ENCODE data around the gene NTN1. TPM values are rescaled to one million over a fixed set of nuclear protein-coding genes. Genes with fewer than 3 reads are reported as not detected.

Gene NTN1
- total and polyA plus RNA-seq, 12 donors = 3.0 to 38.7 (median 15.8) TPM

DNA sequence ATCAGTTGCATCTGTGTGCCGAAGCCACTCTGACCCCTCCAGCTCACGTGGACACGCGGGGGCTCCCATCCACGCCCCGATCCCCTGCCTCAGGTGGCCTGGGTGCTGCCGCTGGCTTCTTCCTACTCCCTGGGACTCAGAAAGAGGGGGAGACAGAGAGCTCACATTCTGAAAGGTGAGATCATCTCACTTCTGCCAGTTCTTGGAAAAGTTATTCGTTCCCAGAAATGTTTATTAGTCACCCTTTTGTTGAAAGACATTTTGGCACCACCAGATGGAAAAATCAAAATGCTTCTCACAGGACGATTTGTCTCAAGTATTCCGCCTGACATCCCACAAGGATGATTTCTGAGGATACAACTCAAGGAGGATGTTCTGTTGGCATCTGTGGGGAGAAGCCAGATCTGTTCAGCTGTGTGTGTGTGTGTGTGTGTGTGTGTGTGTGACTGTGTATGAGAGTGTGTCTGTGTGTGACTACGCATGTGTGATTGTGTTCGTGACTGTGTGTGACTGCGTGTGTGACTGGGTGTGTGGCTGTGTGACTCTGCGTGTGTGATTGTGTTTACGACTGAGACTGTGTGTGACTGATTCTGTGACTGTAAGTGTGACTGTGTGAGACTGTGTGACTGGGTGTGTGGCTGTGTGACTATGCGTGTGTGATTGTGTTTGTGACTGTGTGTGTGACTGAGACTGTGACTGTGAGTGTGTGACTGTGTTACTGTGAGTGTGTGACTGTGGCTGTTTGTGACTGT lies 207.3 kb downstream of the NTN1 start:
- H3K27me3 ChIP-seq = peaks cover 0 to 18% (median 0%) of the 10 kb centered on the region in 7 donors
- WGBS, 2 donors = 68 to 73% methylated on average over 16 of the region's 16 CpGs
- DNase-seq (no peak), ATAC-seq (peak in 4 of 8 donors; percentile 19 to 51 (median 36))
- H3K9me3 ChIP-seq = no peaks in the 10 kb centered on the region
- no peak for TF ChIP-seq CTCF (IDR thresholded peaks at IDR 0.05)
- no peak overlapping the region for H3K4me3 ChIP-seq
- H3K36me3 ChIP-seq = no peaks in the 10 kb centered on the region
- H3K27ac ChIP-seq = peak overlapping the region in 2 of 10 donors; percentile 16 to 38
- intact Hi-C loops (cut with DNase I) = loop anchor here in 1 of 10 donors (10.0 kb wide), 1 partner anchor 46 kb away; no protein-coding TSS in a partner anchor
- H3K4me1 ChIP-seq = peaks cover 0 to 7% (median 3%) of the 10 kb centered on the region in 9 donors

DNA sequence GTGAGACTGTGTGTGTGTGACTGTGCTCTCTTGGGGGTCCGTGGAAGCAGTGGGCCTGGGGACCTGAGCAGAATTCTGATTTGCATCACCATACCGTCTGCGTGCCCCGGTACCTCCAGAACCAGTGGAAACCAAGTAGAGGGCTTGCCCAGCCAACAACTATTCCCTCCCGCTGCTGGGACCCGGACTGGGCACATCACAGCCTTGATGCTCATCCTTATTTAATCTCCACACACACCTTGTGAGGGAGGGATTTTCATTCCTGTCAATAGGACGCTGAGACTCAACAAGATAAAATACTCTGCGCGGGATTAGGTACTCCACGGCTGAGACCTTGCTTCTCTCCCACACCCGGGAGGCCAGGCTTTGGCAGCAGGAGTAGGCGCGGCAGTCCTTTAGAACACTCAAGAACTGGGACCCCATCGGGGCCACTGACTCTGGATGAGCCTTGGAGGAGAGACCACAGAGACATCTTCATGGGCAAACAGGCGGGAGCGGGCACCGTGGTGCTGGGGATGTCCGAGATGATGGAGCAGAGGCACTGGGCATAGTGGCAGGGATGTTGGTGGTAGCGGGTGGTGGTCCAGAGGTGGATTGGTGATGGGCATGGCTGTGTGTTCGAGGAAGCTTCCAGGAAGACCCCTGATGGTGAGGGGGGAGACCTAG lies 208.0 kb downstream of the NTN1 start:
- Histone ChIP-seq H3K27ac (no peak overlapping the region), H3K36me3 (no peaks in the 10 kb centered on the region), H3K4me1 (peaks cover 0 to 7% (median 3%) of the 10 kb centered on the region in 9 donors), H3K27me3 (peaks cover 0 to 25% (median 0%) of the 10 kb centered on the region in 7 donors), H3K4me3 (no peak overlapping the region), H3K9me3 (no peaks in the 10 kb centered on the region)
- ATAC-seq = no peak
- 89 to 93% methylated on average over 20 of the region's 20 CpGs for WGBS, 2 donors
- intact Hi-C loops (cut with DNase I) = loop anchor here in 1 of 10 donors (10.0 kb wide), 1 partner anchor 46 kb away; no protein-coding TSS in a partner anchor
- TF ChIP-seq CTCF (IDR thresholded peaks at IDR 0.05) = no peak
- DNase-seq = no peak

DNA sequence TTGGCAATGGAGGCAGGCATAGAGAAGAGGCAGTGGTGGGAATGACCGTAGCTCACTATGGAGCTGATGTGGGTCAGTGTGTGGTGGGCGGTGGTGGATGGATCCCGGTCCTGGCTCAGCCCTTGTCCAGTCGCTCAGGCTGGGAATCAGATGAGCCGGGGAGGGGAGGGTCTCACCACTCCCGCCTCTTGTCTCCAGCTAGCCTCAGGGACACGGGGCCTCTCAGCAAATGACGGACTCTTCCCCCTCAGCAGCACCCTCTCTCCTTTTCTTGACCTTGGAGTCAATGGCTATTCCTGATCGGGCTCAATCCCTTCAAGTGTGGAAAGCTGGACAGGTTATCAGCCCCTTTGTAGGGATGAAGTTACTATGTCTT lies 208.5 kb downstream of the NTN1 start:
- H3K27ac ChIP-seq = no peak overlapping the region
- intact Hi-C loops (cut with DNase I) = loop anchor here in 1 of 10 donors (10.0 kb wide), 1 partner anchor 45 kb away; no protein-coding TSS in a partner anchor
- 83 to 84% methylated on average over 9 of the region's 9 CpGs for WGBS, 2 donors

More for the DNA sequence above, 208.5 kb downstream of the NTN1 start:
- no peak for DNase-seq
- H3K27me3 ChIP-seq = peaks cover 0 to 28% (median 0%) of the 10 kb centered on the region in 7 donors
- no peaks in the 10 kb centered on the region for H3K36me3 ChIP-seq
- TF ChIP-seq CTCF (IDR thresholded peaks at IDR 0.05) = no peak
- peaks cover 0 to 7% (median 3%) of the 10 kb centered on the region in 9 donors for H3K4me1 ChIP-seq
- no peak overlapping the region for H3K4me3 ChIP-seq
- no peaks in the 10 kb centered on the region for H3K9me3 ChIP-seq
- no peak for ATAC-seq

Data from heart right ventricle (tissue), 16 donors.